Stimulated activated CD4-positive, alpha-beta T cell treated with anti-CD3 and anti-CD28 coated beads, Interleukin-15, amount 100 ng/mL, for 1 hour (primary cell): ENCODE results near the gene GRB10.

ENCODE experiments used
- DNase-seq, 2 donors: peaks; one replicate each; pipeline ENCODE4 v3.0.0-alpha.2; 2020; ENCODE audit warnings: low read depth in 1 of 2, low spot score in 1 of 2

Gene GRB10

DNA sequence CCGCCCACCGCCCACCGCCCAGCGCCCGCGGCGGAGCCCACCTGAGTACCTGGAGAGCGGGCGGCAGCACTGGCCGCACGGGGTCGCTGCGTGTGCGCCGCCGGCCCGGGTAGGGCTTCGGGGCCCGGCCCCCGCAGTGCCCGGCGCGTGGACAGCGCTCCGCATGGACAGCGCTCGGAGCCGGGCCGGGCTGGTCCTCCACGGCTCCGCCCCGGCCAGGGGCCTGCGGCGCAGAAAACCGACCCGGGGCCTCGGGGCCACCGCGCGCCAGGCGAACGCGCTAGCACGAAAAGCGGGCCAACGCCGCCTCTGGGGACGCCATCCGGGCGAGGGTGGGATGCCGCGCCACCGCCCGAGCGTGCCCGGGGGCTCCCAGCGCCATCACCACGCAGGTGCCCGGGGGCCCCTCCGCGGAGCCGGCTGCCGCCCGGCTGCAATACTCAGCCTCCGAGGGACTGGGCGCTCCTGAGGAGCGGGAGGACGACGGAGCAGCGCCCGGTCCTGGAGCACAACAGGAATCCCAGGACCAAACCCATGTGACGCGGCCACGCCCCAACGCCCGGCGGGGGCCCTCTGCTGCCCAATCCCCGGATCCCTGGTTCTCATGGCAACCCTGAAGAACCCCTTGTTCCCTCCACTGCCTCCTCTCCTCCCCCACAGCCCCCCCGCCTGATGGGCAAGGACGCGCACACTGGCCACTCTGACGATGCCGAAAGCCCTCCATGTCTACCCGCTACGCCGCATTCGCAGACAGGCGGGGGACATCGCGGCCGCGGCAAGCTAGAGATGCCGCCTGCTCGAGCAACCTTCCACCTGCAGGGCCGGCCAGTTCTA is at the start of gene GRB10:
Gene GRB10, minus strand, starts transcription at position 522 of the 834 bp plus-strand sequence. CDS start 50,574 bp downstream, outside the sequence.
- no peak for DNase-seq

DNA sequence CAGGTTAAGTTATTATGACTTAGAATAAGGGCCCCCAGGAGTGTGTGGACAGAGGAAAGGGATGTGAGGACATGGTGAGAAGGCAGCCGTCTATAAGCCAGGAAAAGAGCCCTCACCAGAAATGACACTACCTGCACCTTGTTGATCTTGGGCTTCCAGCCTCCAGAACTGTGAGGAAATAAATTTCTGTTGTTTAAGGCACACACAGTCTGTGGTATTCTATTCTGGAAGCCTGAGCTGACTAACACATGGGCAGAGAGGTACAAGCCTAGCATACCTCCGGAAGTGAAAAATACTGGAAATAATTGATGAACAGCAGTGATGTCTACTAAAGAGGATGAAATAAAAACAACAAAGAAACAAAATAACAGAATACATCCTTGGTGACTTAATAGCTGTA is 46.1 kb upstream of the GRB10 start:
- no peak for DNase-seq

DNA sequence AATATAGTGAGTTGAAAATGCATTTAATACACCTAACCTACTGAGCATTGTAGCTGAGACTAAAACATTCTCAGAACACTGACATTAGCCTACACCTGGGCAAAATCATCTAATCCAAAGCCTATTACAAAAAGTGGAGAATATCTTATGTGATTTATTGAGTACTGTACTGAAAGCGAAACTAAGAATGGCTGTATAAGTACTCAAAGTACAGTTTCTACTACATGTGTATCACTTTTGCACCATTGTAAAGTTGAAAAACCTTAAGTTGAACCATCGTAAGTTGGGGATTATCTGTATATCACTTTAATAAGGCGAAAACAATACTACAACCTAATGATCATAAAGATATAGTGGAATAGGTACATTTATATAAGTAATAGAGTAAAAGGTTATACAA is 45.4 kb upstream of the GRB10 start:
- DNase-seq, result no peak

DNA sequence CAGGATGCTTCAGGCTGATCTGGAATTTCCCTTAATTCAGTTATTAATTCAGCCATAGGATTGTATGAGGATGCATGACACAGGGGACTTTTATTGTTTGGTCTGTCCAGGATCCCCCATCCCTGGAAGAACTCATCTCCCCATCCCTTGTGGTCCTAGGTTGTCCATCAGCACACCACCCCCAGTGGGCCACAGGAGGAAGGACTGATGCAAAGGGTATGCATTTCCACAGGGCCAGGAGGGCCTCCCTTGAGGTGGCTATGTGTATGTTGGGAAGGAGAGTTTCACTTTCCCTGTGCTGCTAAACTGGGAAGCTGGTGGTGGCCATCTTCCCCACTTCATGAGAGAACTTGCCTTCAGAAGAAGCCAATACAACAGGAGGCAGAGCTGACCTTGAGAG is 44.6 kb upstream of the GRB10 start:
- DNase-seq, result no peak

DNA sequence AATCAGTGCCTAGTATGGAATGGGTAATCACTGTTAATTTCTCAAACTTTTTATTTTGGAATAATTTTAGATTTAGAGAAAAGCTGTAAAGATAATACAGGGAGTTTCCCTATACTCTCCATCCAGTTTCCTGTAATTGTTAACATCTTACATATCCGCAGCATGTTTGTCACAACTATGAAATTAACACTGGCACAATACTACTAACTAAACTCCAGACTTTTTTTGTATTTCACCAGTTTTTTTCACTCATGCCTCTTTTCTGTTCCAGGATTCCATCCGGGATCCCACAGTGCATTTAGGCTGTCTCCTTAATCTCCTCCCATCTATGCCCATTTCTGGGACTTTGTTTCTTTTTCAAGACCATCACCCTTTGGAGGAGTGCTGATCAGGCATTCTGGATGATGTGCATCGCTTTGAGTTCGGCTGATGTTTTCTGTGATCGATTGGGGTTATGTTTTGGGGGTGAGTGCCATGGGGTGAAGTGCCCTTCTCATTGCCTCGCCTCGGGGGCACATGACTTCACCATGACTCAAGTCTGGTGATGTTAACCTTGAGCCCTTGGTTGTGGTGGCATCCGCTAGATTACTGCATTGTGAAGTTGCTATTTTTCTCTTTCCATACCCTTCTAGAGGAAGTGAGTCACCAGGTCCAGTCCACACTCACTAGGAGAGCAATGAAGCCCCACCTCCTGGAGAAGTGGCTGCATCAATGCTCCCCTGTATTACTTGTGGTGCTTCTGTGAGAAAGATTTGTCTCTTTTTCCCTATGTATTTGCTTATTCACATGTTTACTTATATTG is 43.9 kb upstream of the GRB10 start:
- no peak for DNase-seq

DNA sequence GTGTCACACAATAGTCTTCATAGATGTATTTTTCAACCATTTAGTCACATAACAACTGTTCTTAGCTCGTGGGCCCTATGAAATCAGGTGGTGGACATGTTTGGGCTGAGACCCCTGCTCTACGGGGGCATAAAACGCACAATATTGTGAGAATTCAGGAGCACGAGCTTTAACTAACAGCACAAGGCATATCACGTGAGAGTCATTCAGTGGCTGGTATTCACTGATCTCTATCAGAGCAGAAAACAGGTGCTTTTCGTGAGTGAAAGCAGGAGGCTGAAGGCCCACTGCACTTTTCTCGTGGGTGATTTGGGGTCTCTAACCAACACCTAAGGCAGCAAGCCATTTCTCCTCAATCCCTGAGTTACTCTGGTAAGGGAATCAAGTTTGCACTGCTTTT is 42.8 kb upstream of the GRB10 start:
- DNase-seq, result no peak

DNA sequence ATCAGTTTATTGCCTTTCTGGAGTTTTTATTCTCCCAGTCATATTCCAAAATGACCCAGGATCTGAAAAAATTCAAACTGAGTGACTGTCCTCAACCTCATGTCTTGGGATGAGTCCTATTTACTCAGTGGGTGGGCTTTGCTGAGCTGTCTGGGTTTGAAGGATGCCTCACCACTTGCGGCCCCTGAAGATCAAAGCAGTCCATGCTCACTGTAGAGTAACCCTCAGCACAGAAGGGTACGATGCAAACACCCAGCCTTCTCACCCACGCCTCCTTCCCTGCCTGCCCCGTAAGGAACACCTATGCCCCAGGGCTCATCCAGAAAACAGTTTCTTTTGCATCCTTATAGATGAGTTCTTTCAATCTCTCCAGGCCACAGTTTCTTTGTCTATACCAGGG is 42.2 kb upstream of the GRB10 start:
- DNase-seq, result no peak

DNA sequence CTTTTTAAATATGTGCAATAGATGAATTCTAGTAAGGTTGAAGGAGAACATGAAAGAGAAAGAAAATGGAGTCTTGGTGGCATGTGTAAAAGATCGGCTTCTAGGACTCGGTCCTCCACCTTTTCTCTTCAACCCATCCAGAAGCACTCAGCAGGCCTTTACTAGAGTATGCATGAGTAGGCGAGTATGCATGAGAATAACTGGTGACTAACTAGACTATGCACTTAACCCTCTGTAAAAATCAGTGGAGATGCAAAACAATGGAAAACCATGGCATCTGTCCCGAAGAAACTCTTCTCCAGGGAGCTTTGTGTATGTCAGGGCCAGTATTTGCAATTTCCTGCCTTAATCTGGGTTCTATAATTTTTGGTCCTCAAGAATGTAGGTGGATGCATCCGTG is 40.0 kb upstream of the GRB10 start:
- DNase-seq, result no peak

DNA sequence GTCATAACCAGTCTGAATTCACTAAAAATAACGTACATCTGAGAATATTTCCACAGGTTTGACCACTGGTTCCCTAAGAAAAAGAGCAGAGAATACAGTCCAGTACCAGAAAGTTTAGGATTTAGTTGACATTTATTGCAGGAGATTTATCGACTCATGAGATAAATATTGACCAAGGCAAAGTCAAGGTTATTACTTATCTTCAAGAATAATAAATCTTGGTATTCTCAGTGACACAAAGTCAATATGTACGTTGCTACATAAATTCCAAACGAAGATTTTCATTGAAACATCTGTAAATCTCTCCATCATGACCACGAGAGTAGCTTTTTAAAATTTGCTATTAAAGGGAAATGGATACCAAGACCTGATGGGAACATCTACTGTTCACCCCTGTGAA is 39.4 kb upstream of the GRB10 start:
- DNase-seq, result no peak

DNA sequence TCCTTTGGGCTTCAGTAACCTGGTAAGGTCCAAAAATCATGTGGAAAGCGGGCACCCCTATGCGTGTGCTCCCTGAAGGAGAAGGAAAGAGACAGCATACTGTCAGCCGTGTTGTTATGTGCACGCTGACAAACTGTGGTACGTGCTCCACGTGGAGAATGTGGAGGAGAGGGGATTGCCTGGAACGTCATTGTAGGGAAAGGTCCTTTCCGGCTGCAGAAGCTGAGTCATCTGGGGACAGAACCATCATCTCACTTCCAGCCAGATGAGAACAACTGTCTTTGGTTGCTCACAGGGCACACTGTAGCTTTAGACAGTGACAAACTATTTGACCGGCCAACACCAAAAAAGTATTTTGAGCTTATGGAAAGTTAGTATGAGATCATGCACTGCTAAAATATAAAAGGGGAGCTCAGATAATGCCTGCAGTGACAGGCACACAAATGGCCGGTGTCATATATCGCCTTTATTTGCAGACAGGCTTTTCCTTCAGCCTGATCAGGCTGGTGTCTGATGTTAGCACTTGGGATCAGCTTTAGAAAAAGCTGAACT is 38.8 kb upstream of the GRB10 start:
- DNase-seq, result no peak

DNA sequence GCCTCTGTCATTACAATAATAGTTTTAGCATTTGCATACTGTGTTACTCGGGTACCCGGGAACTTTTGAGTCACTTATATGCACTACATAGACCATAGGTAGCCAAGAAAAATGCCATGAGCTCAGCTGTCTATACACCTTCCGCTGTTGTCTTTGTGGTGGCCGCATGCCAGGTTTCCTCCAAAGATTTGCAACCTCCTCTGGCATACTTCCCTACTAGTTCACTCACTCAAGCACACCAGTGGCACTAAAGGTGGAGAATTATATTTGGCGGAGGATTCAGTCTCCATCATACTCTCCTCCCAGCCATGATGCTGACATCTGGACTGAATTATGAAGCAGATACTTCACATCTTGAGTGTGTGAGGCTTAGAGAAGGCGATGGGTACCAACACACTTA is 35.6 kb upstream of the GRB10 start:
- DNase-seq, result no peak

DNA sequence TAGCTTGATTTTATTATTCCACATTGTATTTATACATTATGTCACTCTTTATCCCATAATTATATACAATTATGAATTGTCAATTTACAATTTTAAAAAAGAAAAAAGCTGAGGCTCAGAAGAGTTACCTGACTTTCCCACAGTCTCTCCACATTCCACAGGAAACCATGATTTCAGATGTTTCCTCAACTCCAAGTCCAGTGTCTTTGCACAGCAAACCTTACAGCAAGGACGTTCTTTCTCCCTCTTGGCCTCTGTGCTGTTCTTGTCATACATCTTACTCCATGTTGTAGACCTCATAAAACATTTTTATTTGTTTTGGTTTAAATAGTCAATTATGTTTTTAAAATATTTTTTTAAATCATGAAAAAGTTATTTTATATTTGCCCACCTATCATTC is 34.9 kb upstream of the GRB10 start:
- no peak for DNase-seq

DNA sequence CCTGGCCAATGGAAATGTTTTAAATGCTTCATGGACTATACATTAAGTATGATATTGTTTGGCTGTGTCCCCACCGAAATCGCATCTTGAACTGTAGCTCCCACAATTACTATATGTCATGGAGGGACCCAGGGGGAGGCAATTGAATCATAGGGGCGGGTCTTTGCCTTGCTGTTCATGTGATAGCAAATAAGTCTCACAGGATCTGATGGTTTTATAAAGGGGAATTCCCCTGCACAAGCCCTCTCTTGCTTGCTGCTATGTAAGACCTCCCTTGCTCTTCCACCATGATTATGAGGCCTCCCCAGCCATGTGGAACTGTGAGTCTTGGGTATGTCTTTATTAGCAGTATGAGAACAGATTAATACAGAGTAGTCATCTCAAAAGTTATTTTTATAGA is 32.4 kb upstream of the GRB10 start:
- DNase-seq, result no peak

DNA sequence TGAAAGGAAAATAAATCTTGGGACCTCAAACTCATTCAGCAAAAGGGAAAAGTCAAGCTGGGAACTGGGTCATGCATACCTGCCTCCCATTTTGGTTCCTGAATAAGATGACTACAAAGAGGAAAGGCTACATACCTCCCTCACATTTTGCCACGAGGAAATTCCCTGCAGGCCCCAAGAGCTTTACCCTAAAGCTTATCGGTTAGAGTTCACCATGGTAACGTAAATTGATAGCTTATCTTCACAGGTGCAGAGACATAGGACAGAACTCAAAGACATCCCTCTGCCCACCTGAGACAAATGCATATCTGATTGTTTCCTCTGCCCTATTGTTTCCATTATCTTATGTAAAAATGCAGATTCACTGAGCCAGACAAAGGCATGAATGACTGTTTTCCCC is 31.5 kb upstream of the GRB10 start:
- DNase-seq, result no peak

DNA sequence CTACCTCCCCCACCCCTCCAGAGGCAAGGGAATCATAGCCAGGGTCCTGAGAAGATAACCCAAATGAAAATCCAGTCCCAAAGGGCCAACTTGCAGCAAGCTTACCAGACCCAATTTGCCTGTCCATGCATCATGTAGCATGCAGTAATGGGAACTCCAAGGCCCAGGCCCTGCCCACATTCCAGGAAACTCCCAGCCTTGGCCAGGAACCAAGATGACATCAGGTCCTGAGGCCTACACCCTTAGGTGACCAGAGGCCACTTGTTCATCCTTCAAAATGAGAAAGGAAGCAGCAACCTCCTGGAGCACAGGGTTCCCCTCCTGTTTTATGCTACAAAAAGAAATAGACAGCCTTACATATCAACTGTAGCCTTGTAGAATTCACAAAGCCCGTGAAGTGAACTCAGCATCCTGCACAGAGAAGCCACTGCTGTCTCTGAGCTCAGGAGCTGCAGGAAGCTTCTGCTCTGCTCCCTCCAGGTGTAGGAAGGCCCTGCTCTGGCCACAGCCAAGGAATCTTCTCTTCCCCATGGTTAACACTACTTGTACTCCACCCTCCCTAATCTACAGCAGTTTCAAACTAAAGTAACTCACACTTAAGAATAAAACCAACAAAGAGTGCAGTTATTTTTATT is 30.3 kb upstream of the GRB10 start:
- no peak for DNase-seq

DNA sequence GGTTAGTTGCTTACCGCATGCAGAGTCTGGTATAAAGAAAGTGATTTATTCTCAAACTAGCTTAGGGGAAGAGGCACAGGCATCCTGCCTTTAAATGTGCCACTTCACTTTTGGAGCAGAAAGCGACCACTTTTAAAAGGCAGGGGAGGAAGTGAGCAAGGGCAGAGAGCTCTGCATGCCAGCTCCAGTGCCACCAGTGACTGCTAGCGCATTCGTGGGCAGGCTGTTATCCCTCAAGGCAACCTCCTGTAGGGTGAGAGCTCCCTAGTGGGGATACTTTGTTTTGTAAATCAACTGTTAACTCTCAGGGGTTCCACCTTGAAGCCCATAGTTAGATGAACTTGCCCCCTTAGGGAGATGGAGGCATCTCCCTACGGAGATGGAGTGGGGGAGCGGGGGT is 29.4 kb upstream of the GRB10 start:
- DNase-seq, result no peak

DNA sequence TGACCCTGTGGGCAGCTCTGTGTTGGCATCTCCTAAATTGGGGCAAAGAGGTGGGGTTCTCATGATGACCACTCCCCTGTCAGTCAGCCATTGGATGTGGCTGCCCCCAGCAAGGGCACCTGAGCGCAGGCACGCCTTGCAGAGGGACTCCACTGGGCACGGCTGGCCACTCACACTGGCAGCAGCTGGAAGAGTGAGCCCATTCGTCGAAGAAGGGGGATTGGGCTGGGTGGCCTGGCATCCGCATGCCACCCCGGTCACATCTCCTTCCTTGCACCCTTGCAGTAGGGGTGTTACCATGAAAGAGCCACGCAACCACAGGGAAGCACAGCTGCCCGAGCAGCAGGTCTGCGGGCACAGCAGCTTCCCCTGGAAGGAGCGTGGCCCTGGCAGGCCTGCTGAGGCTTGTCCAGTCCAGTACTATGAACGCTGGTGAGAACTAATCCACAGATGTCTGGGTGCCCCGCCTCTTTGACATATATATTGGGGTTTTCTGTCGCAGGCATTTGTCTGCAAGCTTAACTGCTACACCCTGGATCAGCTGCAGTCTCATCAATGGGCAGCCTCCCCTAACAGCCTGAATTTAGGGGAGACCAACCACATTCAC is 25.7 kb upstream of the GRB10 start:
- no peak for DNase-seq

DNA sequence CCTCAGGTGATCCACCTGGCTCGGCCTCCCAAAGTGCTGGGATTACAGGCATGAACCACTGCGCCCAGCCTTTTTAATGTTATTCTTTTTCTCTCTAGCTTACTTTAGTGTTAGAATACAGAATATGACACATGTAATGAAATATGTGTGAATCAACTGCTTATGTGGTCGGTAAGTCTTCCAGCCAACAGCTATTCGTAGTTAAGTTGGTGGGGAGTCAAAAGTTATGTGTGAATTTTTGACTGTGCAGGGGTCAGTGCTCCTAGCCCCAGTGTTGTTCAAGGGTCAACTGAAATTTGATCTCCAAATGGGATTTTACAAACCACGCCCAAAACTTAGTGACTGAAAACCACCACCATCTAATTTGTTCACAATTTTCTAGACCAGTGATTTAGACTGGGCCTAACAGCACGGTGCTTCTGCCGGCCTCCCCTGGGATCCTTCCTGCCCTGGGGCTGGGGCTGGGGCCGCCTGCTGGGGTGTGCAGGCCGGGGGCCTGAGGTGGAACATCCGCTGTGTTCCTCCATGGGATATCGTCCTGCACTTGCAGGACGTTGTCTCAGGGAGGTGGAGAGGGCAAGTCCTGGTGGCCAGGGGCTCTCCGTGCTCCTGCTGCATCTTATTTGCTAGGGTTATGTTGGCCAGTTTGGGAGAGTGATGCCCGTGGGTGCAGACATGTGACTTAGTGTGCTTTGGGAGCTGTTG is 24.5 kb upstream of the GRB10 start:
- no peak for DNase-seq

DNA sequence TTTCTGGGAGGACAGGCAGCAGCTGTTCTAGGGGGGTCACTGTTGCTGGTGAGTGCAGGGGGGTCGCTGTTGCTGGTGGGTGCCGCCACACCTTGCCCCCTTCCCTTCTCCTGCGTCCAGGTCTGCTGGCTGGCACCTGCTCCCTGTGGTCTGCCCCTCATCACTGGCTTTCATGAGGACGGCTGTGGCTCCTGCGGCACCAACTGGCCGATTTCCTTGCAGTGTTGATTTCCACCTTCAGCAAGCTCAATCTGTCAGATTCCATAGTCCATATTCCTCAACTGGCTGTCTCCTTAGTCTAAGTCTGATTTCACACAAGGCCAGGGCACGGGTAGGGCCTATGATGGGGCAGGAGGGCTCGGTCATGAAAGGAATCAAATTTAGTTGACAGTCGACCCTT is 23.4 kb upstream of the GRB10 start:
- no peak for DNase-seq

DNA sequence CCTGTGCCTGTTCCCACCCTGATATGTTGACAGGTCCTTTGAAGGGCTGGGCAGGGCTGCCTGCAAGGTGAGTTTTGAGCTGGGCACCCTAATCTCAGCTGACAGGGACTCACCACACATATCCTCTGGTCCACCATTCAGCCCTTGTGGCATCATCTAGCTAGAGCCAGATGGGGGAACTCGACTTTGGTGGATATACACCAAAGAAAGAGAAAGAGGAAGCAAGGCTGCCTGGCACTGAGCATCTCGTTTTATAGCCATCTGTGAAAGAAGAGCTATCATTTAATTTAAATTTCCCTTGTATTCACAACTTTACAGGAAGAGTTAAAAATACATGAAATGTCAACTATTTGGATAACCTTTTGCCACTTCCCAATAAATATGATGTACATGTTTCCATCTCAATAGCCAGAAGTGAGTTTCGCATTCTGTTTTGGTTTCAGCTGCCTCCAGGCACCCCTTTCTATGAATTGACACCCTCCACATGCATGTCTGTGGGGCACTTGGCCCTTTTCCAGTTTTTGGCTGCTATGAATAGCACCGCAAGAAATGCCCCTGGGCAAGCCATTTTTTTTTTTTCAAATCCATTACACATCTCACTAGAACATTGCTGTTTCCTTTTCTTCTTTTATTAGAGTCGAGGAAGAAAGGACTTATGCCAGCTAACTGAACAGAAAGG is 22.9 kb upstream of the GRB10 start:
- no peak for DNase-seq
